PC-9 (cell line): ENCODE results near the gene KRTAP2-1. TPM values are rescaled to one million over a fixed set of nuclear protein-coding genes. Genes with fewer than 3 reads are reported as not detected.
A peak's percentile ranks its signal among the peaks of the same experiment; 100 is the strongest.

Source experiments
- BruUV-seq: library from RNA; stranded (reverse); fragments of 400-500 nt; replicated peaks from 2 replicates; lab custom pipeline; 2021; lab: Mats Ljungman, UMichigan
- CTCF ChIA-PET: fragments of 300-600 bp; sonication (Branson Sonifier 250); formaldehyde crosslinking; loops from one replicate; lab custom pipeline; 2022; ENCODE audit warnings: antibody characterized with exemption; lab: Charles Lee
- POLR2A ChIA-PET: fragments of 300-600 bp; sonication (Branson Sonifier 250); formaldehyde crosslinking; loops from one replicate; lab custom pipeline; 2022; ENCODE audit warnings: antibody characterized with exemption; ENCODE audit not compliant: unreplicated experiment; lab: Charles Lee
- DNase-seq, 2 experiments: peaks; one replicate each; pipeline versions ENCODE4 v3.0.0 to v3.0.0-alpha.2; 2015 to 2022; ENCODE audit warnings: mixed read lengths in 1 of 2
- H2AFZ ChIP-seq: fragments of 200-600 bp; sonication (generic); 2 replicates; pipeline ENCODE4 v1.8.1; 2017; ENCODE audit warnings: antibody characterized with exemption
- H3F3A ChIP-seq: fragments of 200-600 bp; sonication (generic); 2 replicates; pipeline ENCODE4 v1.8.1; 2017; ENCODE audit warnings: antibody characterized with exemption, mild to moderate bottlenecking, low read depth; ENCODE audit not compliant: insufficient read depth
- H3K27ac ChIP-seq: fragments of 200-600 bp; sonication (generic); 2 replicates; pipeline ENCODE4 v1.6.1; 2016; ENCODE audit warnings: mixed run types
- H3K27me3 ChIP-seq: fragments of 200-600 bp; sonication (generic); 2 replicates; pipeline ENCODE4 v1.6.1; 2016; ENCODE audit warnings: low read depth, mixed run types; ENCODE audit not compliant: insufficient read depth
- H3K36me3 ChIP-seq: fragments of 200-600 bp; sonication (generic); 2 replicates; pipeline ENCODE4 v1.6.1; 2016; ENCODE audit warnings: low read depth, mixed run types
- H3K4me1 ChIP-seq: fragments of 200-600 bp; sonication (generic); replicated peaks from 2 replicates; pipeline ENCODE4 v1.6.1; 2016; ENCODE audit warnings: mixed run types; ENCODE audit not compliant: insufficient read depth
- H3K4me2 ChIP-seq: fragments of 200-600 bp; sonication (generic); 2 replicates; pipeline ENCODE4 v1.6.1; 2017; ENCODE audit warnings: mixed run types
- H3K4me3 ChIP-seq: fragments of 200-600 bp; sonication (generic); 2 replicates; pipeline ENCODE4 v1.6.1; 2016; ENCODE audit warnings: mixed run types
- H3K79me2 ChIP-seq: fragments of 200-600 bp; sonication (generic); 2 replicates; pipeline ENCODE4 v1.6.1; 2017; ENCODE audit warnings: low read depth, mixed run types
- H3K9me2 ChIP-seq: fragments of 200-600 bp; sonication (generic); 2 replicates; pipeline ENCODE4 v1.8.1; 2017; ENCODE audit warnings: mild to moderate bottlenecking; ENCODE audit not compliant: insufficient read depth
- H3K9me3 ChIP-seq: fragments of 200-600 bp; sonication (generic); 2 replicates; pipeline ENCODE4 v1.8.1; 2016; ENCODE audit warnings: low read depth; ENCODE audit not compliant: insufficient read depth
- H4K20me1 ChIP-seq: fragments of 200-600 bp; sonication (generic); 2 replicates; pipeline ENCODE4 v1.8.1; 2017; ENCODE audit not compliant: insufficient read depth
- CTCF ChIP-seq: fragments of 200-600 bp; sonication (generic); conservative IDR thresholded peaks from 2 replicates; pipeline ENCODE4 v1.6.1; 2017; ENCODE audit warnings: mixed run types, antibody characterized with exemption, mild to moderate bottlenecking, moderate library complexity
- EZH2 ChIP-seq: fragments of 200-600 bp; sonication (generic); IDR thresholded peaks from 2 replicates; pipeline ENCODE4 v1.8.0; 2017; ENCODE audit warnings: antibody characterized with exemption, low read depth
- intact Hi-C: fragments of 100-400 bp; cut with micrococcal nuclease; formaldehyde crosslinking; loops from one replicate; pipeline ENCODE4 v1.10.0; 2022; ENCODE audit not compliant: unreplicated experiment
- total RNA-seq: library from RNA; stranded (reverse); gene quantifications from 2 replicates; pipeline ENCODE4 v1.2.3, GENCODE V29; 2021

The KRTAP2-1 gene
- total RNA-seq, 1 experiment from 2014 or later = not detected

DNA sequence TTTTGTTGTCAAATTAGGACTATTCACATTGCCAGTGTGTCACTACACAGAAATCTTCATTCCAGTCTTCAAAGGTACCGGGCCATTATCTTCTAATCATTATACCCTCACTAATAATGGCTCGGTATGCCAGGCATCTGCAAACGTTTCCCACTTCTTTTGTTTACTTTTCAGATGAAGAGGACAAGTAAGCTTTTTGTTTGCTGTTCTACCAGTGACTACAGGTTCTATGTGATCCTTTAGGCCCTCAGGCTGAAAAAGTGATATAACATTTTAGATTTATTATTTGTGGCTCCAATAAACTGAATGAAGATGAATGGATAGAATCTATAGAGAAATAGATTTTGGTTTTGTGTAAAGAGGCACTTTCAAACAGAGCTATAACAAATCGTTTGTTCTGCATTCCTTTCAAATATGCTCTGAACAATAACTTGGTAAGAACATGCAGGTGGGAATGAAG is 37.8 kb downstream of the KRTAP2-1 start:
- TF ChIP-seq EZH2 (no peak), CTCF (no peak)
- H3K4me3 ChIP-seq = no peak overlapping the region
- H3K27me3 ChIP-seq = no peaks in the 10 kb centered on the region
- no peaks in the 10 kb centered on the region for H4K20me1 ChIP-seq
- peak; percentile 12 to 96 for DNase-seq
- H3K4me2 ChIP-seq = peak overlapping the region; percentile 34
- no peaks in the 10 kb centered on the region for H3K36me3 ChIP-seq
- H3K27ac ChIP-seq = peak overlapping the region; percentile 59
- H3F3A ChIP-seq = peaks cover 44% of the 10 kb centered on the region
- intact Hi-C loops = no loop called here
- H3K4me1 ChIP-seq = peaks cover 57% of the 10 kb centered on the region
- H3K9me3 ChIP-seq = no peaks in the 10 kb centered on the region; the same call in 1 of the 2 replicates
- no peaks in the 10 kb centered on the region for H3K9me2 ChIP-seq
- BruUV-seq = no TSS peak
- CTCF ChIA-PET = no interaction called here
- no peaks in the 10 kb centered on the region for H3K79me2 ChIP-seq
- POLR2A ChIA-PET = interaction anchor here (0.6 to 1.0 kb wide), 3 partner anchors 47 to 485 kb away, joined by 3 to 10 read pairs (median 8); no protein-coding TSS in a partner anchor
- H2AFZ ChIP-seq = no peak overlapping the region

DNA sequence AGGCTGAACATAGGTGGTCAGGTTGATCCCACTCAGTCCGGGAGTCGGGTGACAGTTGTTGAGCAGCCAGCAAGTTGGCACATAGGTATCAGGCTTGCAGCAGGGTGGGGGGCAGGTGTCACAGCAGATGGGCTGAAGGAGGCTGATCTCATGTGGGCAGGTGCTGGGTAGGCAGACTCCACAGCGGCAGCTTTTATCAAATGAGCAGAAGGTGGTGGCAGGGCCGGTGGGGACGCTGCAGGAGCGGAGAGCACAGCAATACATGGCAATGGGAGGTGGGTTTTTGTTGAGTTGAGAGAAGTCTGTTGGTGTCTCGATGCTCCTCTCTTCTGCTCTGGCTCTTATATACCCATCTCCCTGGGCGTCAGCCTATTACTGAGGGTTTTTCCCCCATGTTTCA is 38.3 kb downstream of the KRTAP2-1 start, which contains the start of gene KRTAP3-1:
TSS of gene KRTAP3-1 (minus strand) at position 318 of the 400 bp plus-strand sequence. CDS start at position 264, 54 bp downstream.
- Histone ChIP-seq H3K9me2 (no peaks in the 10 kb centered on the region), H3K36me3 (no peaks in the 10 kb centered on the region), H3K9me3 (no peaks in the 10 kb centered on the region; the same call in 1 of the 2 replicates), H2AFZ (no peak within 1 kb of the TSS), H3K27me3 (no peaks in the 10 kb centered on the region), H3K27ac (peak within 1 kb of the TSS; percentile 59), H3K4me3 (no peak within 1 kb of the TSS), H3K4me2 (peak within 1 kb of the TSS; percentile 34), H4K20me1 (no peaks in the 10 kb centered on the region), H3F3A (peaks cover 39% of the 10 kb centered on the region), H3K4me1 (peaks cover 51% of the 10 kb centered on the region), H3K79me2 (no peaks in the 10 kb centered on the region)
- BruUV-seq = no TSS peak
- POLR2A ChIA-PET = interaction anchor here (1.0 kb wide), 1 partner anchor 486 kb away, joined by 8 read pairs; no protein-coding TSS in a partner anchor
- no peak for TF ChIP-seq CTCF
- no peak for TF ChIP-seq EZH2
- DNase-seq = no peak
- CTCF ChIA-PET = no interaction called here
- intact Hi-C loops = no loop called here

DNA sequence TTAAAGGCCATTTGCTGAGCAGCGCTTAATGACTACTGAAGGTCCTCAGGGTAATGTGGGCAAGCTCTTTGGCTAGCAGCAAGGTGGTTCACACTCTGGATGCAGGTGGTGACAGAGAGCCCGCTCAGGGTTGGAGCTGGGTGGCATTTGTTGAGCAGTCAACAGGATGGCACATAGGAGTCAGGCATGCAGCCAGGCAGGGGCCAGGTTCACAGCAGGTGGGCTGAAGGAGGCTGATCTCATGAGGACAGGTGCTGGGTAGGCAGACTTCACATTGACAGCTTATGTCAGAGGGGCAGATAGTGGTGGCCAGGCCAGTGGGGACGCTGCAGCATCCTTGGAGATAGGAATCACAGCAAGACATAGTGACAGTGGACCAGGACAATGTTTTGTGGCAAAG is 42.7 kb downstream of the KRTAP2-1 start:
- Histone ChIP-seq H3K4me3 (no peak overlapping the region), H2AFZ (no peak overlapping the region), H4K20me1 (no peaks in the 10 kb centered on the region), H3F3A (peaks cover 12% of the 10 kb centered on the region), H3K4me2 (no peak overlapping the region), H3K27me3 (no peaks in the 10 kb centered on the region), H3K36me3 (no peaks in the 10 kb centered on the region), H3K9me2 (no peaks in the 10 kb centered on the region), H3K9me3 (peaks cover 4% of the 10 kb centered on the region; the same call in 1 of the 2 replicates), H3K79me2 (no peaks in the 10 kb centered on the region), H3K4me1 (peaks cover 28% of the 10 kb centered on the region), H3K27ac (no peak overlapping the region)
- TF ChIP-seq CTCF = no peak
- TF ChIP-seq EZH2 = no peak
- no peak for DNase-seq
- ChIA-PET POLR2A (no interaction called here), CTCF (no interaction called here)
- intact Hi-C loops = no loop called here
- no TSS peak for BruUV-seq
